H1 (cell line): ENCODE results near the gene TNC. TPM values are rescaled to one million over a fixed set of nuclear protein-coding genes. Genes with fewer than 3 reads are reported as not detected.

ENCODE experiments used
- CHD2 ChIP-seq: IDR thresholded peaks from 2 replicates; pipeline ENCODE4 v1.6.1; 2012; ENCODE audit warnings: low read length, improper control_type of control experiment
- CHD7 ChIP-seq: fragments of 300-600 bp; sonication (generic); IDR thresholded peaks from 2 replicates; pipeline ENCODE4 v1.7.1; 2012; ENCODE audit warnings: low read length, moderate library complexity, mild to moderate bottlenecking, inconsistent platforms; ENCODE audit not compliant: insufficient replicate concordance
- KDM1A ChIP-seq: fragments of 200-600, 300-600 bp; sonication (generic); IDR thresholded peaks from 2 replicates; pipeline ENCODE4 v1.7.1; 2016; ENCODE audit warnings: mild to moderate bottlenecking, low read length, borderline replicate concordance
- NRF1 ChIP-seq: IDR thresholded peaks from 2 replicates; pipeline ENCODE4 v1.6.1; 2011; ENCODE audit warnings: mild to moderate bottlenecking, low read depth, low read length, improper control_type of control experiment
- SP1 ChIP-seq: IDR thresholded peaks from 2 replicates; pipeline ENCODE4 v1.6.1; 2011; ENCODE audit warnings: low read depth, low read length
- SUZ12 ChIP-seq: fragments of 200-600 bp; sonication (generic); IDR thresholded peaks from 2 replicates; pipeline ENCODE4 v1.6.1; 2012; ENCODE audit warnings: mild to moderate bottlenecking, inconsistent platforms, low read length, moderate library complexity, mixed read lengths
- polyA plus RNA-seq, 7 experiments: library from polyadenylated mRNA; depleted of rRNA in 3 of 7; stranded (reverse) in 5 of 7; unstranded in 2 of 7; fragments of >200 nt in 5 of 7; fragments of 200-250 nt in 2 of 7; gene quantifications; 1 replicate in 5 of 7; 2 replicates in 1 of 7; 4 replicates in 1 of 7; pipeline versions ENCODE4 v1.2.1 to v1.2.3, GENCODE V29; 2011 to 2013; ENCODE audit warnings: missing spikeins in 2 of 7, mixed read lengths in 2 of 7
- total RNA-seq: library from RNA; stranded (reverse); fragmentation: NEBNext Ultra II Directional; extraction: Animal tissue kit (Norgen Biotek cat#: 25700); gene quantifications from 2 replicates; pipeline ENCODE4 v1.2.1, GENCODE V29; 2021

Gene TNC
- total and polyA plus RNA-seq, 2 of the 8 experiments (the other 6 are each of a cell fraction or from before 2014, with no cell fraction given) = 6.2 to 11.4 TPM

- TF ChIP-seq CHD7 (no peak), SUZ12 (no peak), NRF1 (no peak), SP1 (no peak), KDM1A (no peak), CHD2 (no peak)
- TF ChIP-seq, all 59 proteins: peak for 0
These were observed 37.1 kb upstream of the TNC start (continued) for GRCh38 chr9:115155037-115155436.
